ENCODE data around the gene ADRA2C.

Gene ADRA2C

GRCh38 chr4:3797831-3798790 is 31.9 kb downstream of the ADRA2C start:
- DNase-seq (ENCODE audit: low spot score), result no peak

- no peak for DNase-seq (ENCODE audit: low spot score)
Observed at GRCh38 chr4:3799496-3799895, 33.3 kb downstream of the ADRA2C start.

DNA sequence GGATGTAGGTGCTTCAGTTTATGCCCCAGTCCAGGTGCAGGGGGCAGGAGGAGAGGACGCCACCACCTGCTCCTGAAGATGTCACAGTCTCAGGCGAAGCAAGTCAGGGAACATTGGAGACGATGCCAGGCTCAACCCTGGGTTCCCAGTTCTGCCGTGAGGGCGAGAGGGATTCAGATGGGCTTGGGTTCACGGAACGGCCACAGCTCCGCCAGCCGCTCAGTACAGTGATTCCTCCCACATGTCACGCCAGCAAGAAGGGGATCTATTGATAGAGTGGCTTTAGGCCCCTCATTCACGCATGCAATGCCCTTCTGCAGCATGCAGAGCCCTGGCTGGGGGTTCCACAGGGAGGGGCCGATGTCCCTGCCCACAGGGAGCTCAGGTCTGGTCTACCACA is 34.2 kb downstream of the ADRA2C start:
- no peak for DNase-seq (ENCODE audit: low spot score)

- DNase-seq (ENCODE audit: low spot score), result no peak
Observed at GRCh38 chr4:3801521-3801920, 35.3 kb downstream of the ADRA2C start.

DNA sequence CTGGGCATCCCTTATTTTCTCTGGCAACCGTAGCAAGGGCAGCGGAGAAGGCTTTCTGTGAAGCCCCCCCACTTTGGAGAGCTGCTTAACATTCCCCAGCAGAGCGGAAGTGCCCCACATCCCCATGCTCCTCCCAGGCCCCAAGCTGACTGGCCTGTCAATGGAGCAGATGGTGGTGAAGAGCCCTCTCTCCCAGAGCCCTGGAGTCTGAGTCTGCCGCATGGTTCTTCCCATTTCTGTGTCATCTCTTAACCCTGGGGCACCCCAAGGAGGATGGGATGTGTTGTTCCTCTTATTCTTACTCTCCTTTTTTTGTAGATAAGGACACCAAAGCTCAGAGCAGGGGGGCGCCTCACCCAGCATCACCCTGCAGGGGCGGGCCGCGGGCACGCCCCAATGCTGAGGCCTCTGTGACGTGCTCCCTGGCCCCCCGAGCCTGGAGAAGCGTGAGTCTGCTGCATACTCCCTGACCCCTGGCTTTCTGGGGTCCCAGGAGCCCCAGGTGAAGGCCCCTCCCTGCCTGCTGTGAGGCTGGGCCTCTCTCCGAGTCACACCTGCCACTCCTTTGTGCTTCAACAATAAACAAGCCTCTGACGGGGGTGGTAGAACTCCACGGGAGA is 35.9 kb downstream of the ADRA2C start:
- no peak for DNase-seq (ENCODE audit: low spot score)

GRCh38 chr4:3802571-3803474 is 36.6 kb downstream of the ADRA2C start:
- no peak for DNase-seq (ENCODE audit: low spot score)

GRCh38 chr4:3803475-3803847 is 37.3 kb downstream of the ADRA2C start:
- no peak for DNase-seq (ENCODE audit: low spot score)

- no peak for DNase-seq (ENCODE audit: low spot score)
Observed at GRCh38 chr4:3803946-3804345, 37.8 kb downstream of the ADRA2C start.

GRCh38 chr4:3805026-3805425 is 38.8 kb downstream of the ADRA2C start:
- DNase-seq (ENCODE audit: low spot score), result no peak

DNA sequence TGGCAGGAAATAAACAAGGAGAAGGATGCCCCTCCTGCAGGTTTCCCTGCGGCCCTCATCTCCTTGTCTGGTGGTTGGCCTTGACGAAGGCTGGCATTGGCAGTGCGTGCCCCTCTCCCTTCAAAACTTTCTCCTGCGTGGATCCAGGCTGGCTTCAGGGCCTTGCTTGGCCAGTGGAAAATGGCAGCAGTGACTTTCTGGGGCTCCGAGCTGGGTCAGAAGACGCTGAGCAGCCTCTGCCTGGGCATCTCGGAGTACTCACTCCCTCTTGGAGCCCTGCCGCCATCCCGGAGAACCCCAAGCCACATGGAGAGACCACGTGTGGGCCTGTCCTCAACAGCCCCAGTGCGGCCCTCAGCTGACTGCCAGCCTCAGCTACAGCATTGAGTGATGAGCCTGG is 39.5 kb downstream of the ADRA2C start:
- no peak for DNase-seq (ENCODE audit: low spot score)

DNA sequence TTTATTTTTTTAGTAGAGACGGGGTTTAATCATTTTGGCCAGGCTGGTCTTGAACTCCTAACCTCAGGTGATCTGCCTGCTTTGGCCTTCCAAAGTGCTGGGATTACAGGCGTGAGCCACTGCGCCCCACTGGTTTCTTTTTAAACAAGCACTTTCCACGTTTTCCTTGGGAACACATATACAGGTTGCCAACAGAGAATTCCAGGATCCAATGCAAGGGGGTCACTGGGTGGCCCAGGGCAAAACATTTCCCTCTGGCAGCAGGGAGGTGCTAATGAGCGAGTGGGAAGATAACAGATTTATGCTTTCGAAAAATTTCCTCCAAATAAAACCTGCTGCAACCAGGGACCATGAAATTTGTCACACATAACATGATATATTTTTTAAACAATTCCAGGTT is 41.1 kb downstream of the ADRA2C start:
- no peak for DNase-seq (ENCODE audit: low spot score)

DNA sequence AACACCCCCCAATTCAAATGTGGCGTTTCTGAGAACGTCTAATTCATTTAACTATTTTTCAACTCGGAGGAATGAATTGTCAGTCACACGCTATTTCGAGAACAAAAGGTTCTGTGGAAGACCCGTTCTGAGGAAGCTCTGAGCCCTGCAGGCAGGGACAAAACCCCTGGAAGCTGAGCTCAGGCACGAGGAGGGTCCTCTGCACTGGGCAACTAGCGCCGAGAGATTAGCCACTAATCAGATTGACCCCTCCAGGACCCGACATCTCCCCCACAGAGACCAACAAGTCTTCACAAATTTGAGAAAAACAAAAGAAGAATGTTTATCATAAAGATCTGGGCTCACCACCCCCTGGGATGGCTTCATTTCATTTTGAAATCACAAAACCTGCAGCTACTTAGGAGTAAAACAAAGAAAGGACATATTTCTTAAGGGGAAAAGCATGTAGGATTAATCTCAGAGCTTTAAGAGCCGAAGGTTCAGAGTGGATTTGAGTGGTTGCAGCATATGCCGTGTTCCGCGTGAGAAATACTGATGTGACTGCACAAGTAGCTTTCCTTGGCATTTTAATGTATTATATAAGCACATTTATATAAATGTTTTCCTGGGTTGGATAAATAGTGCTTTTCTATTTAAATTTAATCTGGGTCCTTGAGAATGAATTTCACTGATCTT is 41.8 kb downstream of the ADRA2C start:
- no peak for DNase-seq (ENCODE audit: low spot score)

GRCh38 chr4:3808597-3808996 is 42.4 kb downstream of the ADRA2C start:
- DNase-seq (ENCODE audit: low spot score), result no peak

DNA sequence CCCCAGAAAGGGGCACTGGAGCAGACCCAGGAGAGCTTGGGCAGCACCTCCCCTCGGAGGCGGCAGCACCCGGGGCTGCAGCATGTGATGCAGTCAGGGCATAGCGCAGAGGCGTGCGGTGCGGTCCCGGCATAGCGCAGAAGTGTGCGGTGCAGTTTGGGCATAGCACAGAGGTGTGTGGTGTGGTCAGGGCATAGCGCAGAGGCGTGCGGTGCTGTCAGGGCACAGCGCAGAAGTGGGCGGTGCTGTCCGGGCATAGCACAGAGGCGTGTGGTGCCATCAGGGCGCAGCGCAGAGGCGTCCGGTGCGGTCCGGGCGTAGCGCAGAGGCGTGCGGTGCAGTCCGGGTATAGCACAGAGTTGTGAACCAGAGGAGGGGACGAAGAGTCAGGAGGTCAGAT is 42.8 kb downstream of the ADRA2C start:
- no peak for DNase-seq (ENCODE audit: low spot score)

- DNase-seq (ENCODE audit: low spot score), result no peak
Observed at GRCh38 chr4:3809451-3810110, 43.4 kb downstream of the ADRA2C start.

DNA sequence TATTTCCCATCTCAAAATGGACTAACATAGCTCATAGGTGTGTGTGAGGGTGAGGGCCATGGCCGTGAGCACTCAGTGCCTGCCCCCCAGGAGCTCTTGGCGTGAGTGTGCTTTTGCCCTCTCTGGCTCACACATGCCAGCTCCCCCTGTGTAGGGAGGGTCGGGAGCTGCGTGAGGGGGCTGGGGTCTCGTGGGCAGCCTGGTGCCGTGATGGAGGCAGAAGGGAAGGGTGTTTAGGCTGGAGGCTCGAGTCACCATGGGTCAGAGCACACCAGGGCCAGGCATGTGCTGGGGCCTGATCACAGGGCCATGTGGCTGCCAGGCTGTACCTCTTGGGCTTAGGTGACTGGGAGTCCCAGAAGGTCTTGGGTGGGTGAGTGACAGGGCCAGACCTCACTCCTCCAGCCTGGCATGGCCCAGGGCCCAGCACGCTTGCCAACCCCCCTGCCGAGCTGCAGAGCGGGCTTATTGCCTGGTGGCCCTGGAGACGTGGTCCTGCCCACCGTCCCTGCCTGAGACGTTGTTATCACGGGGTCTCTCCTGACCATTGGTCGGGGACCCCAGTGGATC is 44.0 kb downstream of the ADRA2C start:
- DNase-seq (ENCODE audit: low spot score), result no peak

GRCh38 chr4:3810796-3811485 is 44.8 kb downstream of the ADRA2C start:
- DNase-seq (ENCODE audit: low spot score), result no peak

DNA sequence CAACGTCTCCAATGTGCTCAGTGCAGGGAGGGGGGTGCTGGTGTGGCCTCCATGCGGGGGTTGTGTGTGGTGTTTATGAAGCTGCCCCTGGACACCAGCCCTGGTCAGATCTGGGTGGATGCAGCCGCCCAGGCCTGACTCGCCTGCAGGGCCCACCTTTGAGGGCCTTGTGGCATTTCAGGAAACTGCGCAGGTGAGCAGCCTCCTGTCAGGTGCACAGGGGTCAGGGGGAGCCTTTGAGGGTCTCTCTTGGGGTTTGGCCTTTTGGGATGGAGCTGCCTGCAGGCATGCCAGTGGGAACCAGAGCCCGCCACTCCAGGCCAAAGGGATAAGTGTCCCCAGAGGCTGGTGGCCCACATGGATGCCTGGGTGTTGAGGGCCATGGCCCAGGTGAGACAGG is 45.4 kb downstream of the ADRA2C start:
- DNase-seq (ENCODE audit: low spot score), result no peak

- no peak for DNase-seq (ENCODE audit: low spot score)
Observed at GRCh38 chr4:3812211-3812934, 46.2 kb downstream of the ADRA2C start.
